NCI-H2107 treated with DMSO at 0.1 percent for 48 hours (cell line): ENCODE measurements around the gene AGAP5.
"Not testable (repeated sequence)": the region's sequence is repeated elsewhere in the genome, so short reads cannot be mapped to it uniquely, and the experiment has no call there.

ENCODE experiments used
- DNase-seq: peaks from one replicate; lab custom pipeline; 2025; ENCODE audit not compliant: unreplicated experiment; lab: John Stamatoyannopoulos, UW

AGAP5 gene

DNA sequence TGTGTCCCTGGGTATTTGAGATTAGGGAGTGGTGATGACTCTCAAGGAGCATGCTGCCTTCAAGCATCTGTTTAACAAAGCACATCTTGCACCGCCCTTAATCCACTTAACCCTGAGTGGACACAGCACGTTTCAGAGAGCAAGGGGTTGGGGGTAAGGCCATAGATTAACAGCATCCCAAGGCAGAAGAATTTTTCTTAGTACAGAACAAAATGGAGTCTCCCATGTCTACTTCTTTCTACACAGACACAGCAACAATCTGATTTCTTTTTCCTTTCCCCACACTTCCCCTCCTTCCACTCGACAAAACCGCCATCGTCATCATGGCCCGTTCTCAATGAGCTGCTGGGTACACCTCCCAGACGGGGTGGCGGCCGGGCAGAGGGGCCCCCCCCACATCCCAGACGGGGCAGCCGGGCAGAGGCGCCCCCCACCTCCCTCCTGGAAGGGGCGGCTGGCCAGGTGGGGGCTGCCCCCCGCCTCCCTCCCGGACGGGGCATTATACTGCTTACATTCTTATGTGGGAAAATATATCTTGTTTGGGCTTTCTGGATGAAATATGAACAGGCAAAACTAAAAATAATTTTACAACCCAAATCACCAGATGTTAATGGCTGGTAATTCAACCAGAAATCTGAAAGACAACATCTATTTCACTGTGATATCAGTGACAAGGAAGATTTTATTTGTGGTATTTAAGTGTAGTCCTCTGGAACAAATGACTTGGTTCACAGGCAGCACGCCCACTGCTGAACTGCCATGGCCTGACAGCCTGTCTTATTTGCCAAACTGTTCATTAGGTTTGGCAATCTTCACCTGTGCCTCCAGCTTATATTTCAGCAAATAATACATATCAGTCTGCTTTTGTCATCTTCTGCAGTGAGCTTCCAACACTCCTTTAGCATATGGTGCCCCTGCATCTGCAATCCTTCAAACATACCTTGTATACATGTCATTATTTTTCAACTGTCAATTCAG lies 17.6 kb upstream of the AGAP5 start:
- not testable (repeated sequence) for DNase-seq

- not testable (repeated sequence) for DNase-seq
Measured at GRCh38 chr10:73714483-73714882, 16.6 kb upstream of the AGAP5 start.

GRCh38 chr10:73713912-73714311 lies 16.0 kb upstream of the AGAP5 start:
- DNase-seq: not testable (repeated sequence)

DNA sequence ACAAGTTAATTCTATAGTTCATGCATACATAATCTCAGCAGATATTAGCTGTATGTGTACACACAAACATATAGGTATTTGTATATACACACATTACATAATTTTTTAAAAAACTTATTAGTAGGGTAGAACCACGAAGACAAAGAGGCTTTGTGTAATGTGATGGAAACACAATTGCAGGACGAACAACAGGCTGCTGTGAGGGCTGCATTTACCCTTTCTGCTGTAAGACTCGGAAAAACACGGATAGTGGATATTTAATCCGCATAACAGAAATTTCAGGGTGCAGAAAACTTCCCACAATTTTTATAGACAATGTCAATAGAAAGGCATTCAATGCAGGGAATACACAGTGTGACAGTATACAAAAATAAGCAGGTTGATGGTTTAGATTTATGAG lies 13.8 kb upstream of the AGAP5 start:
- not testable (repeated sequence) for DNase-seq

DNA sequence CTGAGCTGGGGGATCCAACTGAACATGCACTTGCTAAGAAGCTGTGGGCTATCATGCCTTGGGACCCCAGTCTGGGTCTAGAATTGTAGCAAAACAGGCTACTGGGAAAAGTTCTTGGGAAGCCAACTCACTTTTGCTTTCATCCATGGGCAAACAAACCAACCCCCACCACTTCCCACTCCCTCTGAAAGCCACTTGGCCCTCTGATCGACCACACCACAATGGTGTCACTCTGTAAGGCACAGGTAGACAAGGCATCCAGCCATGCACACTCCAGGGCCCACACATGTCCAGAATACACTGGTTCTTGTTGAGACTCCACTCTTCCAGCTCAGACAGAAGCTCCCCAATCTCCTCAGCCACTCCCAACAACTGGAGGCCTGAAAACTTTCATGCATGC lies 10.2 kb upstream of the AGAP5 start:
- not testable (repeated sequence) for DNase-seq

- not testable (repeated sequence) for DNase-seq
Measured at GRCh38 chr10:73707628-73708027, 9.7 kb upstream of the AGAP5 start.

DNA sequence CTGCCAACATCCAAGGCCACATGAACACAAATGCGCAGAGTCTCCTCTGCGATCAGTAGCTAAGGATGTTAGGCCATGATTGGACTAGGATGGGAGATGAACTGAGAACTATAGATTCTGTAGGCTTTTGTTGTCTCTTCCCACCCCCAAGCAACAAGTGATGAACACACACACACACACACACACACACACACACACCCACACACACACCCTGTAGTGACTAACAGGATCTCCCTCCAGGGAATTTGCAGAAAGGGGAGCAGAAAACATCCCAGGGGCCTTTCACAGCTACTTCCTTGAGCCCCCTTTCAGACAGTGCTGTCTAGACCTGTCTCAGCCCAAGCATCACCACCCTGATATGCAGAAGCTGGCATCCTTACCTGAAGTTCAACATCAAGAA lies 8.6 kb upstream of the AGAP5 start:
- not testable (repeated sequence) for DNase-seq

GRCh38 chr10:73705506-73706072 lies 7.7 kb upstream of the AGAP5 start:
- not testable (repeated sequence) for DNase-seq

- not testable (repeated sequence) for DNase-seq
Measured at GRCh38 chr10:73703924-73704323, 6.0 kb upstream of the AGAP5 start.

DNA sequence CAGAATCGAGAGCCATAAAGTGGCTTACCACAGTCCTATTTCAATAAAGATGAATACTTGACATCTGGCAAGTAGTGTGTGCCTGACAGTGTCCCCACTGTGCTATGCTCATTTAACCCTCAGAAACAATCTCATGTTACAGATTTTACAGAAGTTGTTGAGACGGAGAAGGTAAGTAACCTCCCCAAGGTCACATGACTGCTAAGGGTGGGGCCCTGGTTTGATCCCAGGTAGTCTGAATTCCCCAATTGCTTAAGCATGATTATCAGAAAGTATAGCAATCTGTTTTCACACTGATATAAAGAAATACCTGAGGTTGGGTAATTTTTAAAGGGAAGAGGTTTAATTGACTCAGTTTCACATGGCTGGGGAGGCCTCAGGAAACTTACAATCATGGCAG lies 910 bp upstream of the AGAP5 start:
- not testable (repeated sequence) for DNase-seq

GRCh38 chr10:73695302-73695701 lies 2.6 kb downstream of the AGAP5 start:
- not testable (repeated sequence) for DNase-seq

DNA sequence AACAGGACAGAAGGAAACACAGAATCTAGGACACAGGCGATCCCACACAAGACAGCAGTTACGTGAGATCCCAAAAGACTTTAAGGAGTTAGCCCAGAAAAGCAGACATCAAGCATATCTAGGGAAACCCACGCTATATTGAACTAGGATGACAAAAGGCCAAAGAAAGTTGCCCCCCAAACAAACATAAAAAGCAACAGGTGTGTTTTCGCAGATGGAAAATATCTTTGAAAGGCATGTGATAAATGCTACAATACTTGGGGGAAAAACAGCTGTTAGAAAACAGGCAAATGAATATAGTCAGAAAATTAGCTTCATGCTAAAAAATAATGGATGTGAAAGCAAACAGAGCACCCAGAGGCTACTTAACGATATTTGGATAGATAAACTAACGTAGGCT lies 7.2 kb downstream of the AGAP5 start:
- not testable (repeated sequence) for DNase-seq

DNA sequence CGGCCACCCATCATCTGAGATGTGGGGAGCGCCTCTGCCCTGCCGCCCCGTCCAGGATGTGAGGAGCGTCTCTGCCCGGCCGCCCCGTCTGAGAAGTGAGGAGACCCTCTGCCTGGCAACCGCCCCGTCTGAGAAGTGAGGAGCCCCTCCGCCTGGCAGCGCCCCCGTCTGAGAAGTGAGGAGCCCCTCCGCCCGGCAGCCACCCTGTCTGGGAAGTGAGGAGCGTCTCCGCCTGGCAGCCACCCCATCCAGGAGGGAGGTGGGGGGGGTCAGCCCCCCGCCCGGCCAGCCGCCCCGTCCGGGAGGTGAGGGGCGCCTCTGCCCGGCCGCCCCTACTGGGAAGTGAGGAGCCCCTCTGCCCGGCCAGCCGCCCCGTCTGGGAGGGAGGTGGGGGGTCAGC lies 8.3 kb downstream of the AGAP5 start:
- not testable (repeated sequence) for DNase-seq

DNA sequence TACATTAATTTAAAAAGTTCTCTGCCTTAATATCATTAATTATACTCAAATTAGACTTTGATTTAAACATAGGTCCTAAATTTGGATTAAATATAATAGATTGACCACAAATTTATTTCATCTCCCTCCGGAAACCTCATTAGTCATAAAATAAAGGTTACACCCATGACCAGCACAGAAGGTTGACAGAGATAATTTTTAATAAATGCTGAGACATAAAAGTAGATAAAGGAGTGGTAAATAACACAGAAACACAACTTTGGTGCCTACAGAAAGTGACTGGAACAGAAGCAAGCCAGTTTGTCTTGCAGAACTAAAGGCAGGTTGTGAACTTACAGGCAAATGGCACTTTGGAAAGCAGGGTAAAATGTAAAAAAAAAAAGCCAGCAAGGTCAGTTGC lies 10.3 kb downstream of the AGAP5 start:
- DNase-seq: not testable (repeated sequence)

DNA sequence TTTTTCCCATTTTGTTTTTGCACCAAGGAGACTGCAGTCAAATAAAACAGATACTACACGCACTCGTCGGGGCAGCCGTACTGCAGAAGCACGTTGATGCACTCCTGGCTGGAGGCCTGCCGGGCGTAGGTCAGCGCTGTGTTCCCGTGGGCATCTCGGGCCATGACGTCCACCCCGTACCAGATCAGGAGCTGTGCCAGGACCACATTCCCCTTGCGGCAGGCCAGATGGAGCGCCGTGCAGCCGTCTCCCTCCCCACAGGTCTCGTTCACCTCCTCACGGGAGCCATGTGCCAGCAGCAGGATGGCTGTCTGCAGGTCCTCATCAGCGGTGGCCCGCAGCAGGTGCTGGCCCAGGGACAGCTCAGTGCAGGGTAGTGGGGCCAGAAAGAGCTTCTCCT lies 23.4 kb downstream of the AGAP5 start:
- DNase-seq: not testable (repeated sequence)

DNA sequence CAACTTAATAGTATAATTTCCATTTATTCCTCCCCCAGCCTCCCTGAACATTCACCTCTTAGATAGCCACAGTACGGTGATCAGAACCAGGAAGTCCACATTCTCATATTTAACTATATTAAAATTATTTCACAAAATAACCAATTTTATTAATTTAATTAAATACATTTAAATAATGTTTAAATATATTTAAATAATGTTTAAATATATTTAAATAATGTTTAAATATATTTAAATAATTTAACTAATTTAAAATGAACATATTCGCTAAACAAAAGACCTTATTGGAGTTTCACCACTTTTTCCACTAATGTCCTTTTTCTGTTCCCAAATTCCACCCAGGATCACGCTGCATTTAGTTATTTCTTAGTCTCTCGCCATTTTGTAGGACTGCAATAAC lies 29.5 kb downstream of the AGAP5 start:
- not testable (repeated sequence) for DNase-seq

DNA sequence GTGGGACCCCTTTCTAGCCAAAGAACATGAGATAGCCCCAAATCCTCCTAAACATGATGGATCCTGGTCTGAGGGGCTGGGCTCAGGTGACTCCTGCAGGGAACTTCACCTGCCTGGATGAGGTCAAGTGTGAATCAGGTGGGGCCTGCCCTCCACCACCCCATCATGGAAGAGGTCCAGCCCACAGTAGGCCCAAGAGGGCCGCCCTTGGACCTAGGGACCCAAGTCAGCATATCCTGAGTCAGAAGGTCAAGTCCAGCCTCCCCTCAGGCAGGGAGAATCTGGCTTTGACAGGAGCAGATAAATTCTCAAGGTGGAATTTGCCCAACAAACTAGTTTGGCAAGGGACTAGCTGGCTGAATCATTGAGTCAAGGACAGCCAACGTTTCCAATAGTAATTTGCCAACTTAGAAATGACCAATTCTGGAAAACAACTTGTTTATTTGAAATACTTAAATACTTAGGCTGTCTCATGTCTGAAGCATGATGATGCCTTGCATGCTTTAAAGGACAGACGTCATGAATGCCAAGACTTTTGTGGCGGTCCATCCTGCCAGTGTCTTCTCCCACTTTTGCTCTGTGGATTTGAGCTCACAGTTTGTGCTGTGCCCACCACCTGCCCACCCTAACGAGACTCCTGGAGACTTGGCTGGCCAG lies 31.6 kb downstream of the AGAP5 start:
- not testable (repeated sequence) for DNase-seq

GRCh38 chr10:73665581-73665980 lies 32.3 kb downstream of the AGAP5 start:
- not testable (repeated sequence) for DNase-seq

- DNase-seq: not testable (repeated sequence)
Measured at GRCh38 chr10:73664156-73665040, 33.5 kb downstream of the AGAP5 start.

DNA sequence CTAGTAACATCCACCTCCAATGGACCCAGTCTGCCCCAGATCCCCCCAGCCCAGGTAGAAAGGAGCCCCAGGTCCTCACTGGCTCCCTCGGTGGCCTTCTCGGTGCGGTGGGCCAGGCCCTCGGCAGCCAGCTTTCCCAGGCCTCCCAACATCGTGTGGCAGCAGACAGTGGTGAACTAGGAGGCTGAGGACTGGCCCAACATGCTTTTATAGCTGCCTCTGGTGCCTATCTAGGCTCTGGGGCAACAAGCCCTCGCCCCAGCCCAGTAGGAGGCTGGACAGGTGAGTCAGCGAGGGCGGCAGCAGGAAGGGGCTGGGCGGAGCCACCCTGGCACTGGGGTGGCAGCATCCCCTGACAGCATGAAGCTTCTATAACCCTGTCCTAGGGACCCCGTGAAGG lies 34.3 kb downstream of the AGAP5 start:
- not testable (repeated sequence) for DNase-seq

- DNase-seq: not testable (repeated sequence)
Measured at GRCh38 chr10:73662705-73663104, 35.2 kb downstream of the AGAP5 start.
